Skeletal muscle cell (primary cell): ENCODE measurements around the gene TNFSF8.

Source experiments
- DNase-seq: peaks from one replicate; pipeline ENCODE4 v3.0.0-alpha.2; 2010; ENCODE audit warnings: low read depth
- H3K4me3 ChIP-seq: 2 replicates; pipeline ENCODE4 v1.5.1; 2011; ENCODE audit warnings: low read depth, mild to moderate bottlenecking, control low read depth, low read length, moderate library complexity

TNFSF8 gene

GRCh38 chr9:114888607-114889006 lies 41.8 kb downstream of the TNFSF8 start:
- DNase-seq: no peak
- H3K4me3 ChIP-seq: no peak overlapping the region

DNA sequence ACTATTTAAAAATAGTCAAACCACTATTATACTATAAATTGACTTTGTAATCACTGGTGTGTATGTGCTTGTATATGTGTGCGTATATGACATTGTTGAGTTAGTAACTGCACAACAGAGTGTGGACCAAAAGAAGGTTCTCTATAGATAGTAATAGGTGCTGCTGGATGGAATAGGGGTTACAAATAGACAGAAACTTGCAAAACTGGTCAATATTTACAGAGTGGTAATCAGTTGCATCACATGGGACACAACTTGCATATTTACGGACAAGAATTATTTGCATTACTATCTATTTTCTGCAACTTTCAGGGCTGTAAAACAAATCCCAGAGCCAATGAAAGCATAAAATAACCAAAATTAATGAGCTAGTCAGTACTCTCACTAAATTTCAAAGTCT lies 42.4 kb downstream of the TNFSF8 start:
- DNase-seq: no peak
- no peak overlapping the region for H3K4me3 ChIP-seq

DNA sequence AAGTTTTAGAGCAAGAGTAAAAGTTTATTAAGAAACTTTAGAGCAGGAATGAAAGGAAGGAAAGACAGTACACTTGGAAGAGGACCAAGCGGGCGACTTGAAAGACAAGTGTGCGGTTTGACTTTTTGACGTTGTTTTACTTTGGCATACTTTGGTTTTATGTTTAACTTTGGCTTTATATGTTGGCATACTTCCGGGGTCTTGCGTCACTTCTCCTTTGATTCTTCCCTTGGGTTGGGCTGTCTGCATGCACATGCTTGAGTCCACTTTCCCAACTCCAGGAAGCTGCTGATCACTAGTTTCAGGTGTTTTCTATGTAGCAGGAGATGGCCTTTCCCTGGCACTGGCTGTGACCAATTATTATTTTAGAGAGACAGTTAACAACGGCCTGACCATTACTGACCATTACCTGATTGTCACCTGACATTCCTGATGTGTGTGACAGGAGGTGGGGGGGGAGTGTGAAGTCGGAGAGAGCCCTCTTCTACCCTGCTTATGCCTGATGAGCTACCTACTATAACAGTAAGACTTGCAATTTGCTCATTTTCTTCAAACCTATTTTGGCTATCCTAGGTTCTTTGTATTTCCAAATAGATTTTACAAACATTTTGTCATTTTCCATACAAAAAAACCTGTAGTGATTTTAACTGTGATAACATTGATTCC lies 45.5 kb downstream of the TNFSF8 start:
- no peak overlapping the region for H3K4me3 ChIP-seq
- no peak for DNase-seq

DNA sequence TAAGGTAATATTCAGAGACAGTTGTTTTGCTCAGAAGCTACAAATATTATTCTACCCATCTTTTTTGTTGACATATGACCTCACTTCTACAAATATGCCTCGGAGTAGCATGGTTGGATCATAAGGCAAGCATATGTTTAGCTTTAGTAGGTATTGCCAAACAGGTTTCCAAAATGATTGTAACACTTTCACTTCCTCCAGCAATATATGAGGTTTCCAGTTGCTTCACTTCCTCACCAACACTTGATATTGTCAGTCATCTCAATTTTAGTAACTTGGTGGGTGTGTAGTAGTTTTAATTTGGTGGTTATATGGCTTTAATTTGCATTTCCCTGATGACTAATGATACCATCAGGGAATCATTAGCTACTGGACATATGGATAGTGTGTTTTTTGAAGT lies 46.7 kb downstream of the TNFSF8 start:
- DNase-seq: no peak
- H3K4me3 ChIP-seq: no peak overlapping the region

DNA sequence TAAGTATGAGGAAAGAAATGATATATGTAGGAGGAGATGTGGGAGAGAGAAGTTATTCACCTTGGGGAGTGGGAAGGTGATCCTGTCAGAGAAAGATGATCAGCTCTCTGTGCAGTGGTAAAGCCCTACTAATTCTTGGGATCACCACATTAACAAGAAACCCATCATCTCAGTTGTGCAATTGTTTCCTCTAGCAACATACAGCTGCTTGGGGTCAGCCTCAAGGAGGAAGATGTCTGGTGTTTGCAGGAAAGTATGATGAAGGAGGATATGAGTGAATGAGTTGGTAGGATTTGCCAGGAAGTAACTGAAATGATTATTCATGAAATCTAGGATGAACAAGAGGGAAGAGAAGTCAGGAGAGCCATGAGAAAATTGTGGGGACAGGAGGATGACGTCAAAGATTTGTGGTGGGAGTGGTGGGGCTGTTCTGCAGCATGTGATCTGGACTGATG lies 50.1 kb downstream of the TNFSF8 start:
- no peak for DNase-seq
- H3K4me3 ChIP-seq: no peak overlapping the region

DNA sequence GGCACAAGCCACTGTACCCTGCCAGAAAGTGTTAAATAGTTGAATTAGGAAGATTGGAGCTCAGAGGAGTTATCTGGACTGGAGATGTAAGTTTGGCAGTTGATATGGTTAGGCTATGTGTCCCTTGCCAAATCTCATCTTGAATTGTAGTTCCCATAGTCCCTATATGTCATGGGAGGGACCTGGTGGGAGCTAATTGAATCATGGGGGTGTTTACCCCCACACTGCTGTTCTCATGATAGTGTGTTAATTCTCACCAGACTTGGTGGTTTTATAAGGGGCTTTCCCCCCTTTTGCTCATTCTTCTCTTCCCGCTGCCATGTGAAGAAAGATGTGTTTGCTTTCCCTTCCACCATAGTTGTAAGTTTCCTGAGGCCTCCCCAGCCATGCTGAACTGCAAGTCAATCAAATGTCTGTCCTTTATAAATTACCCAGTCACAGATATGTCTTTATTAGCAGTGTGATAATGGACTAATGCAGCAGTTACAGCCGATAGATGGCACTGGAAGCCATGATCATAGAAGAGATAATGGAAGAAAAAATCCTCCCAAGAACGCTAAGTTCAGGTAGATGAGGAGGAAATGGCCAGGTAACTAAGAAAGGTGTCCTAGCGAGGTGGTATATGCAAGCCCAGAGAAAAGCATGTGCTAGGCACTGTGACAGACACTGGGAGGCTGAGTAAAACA lies 51.4 kb downstream of the TNFSF8 start:
- no peak for DNase-seq
- H3K4me3 ChIP-seq: no peak overlapping the region

- H3K4me3 ChIP-seq: no peak overlapping the region
Observed at GRCh38 chr9:114869845-114870244, 60.5 kb downstream of the TNFSF8 start.

DNA sequence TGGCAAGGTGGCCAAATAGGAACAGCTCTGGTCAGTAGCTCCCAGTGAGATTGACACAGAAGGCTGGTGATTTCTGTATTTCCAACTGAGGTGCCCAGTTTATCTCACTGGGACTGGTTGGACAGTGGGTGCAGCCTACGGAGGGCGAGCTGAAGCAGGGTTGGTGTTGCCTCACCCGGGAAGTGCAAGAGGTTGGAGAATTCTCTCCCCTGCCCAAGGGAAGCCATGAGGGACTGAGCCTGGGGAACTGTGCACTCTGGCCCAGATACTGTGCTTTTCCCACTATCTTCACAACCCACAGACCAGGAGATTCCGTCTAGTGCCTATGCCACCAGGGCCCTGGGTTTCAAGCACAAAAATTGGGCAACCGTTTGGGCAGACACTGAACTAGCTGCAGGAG lies 61.0 kb downstream of the TNFSF8 start:
- no peak for DNase-seq
- H3K4me3 ChIP-seq: no peak overlapping the region

More at GRCh38 chr9:114869845-114870244, 60.5 kb downstream of the TNFSF8 start:
- no peak for DNase-seq

DNA sequence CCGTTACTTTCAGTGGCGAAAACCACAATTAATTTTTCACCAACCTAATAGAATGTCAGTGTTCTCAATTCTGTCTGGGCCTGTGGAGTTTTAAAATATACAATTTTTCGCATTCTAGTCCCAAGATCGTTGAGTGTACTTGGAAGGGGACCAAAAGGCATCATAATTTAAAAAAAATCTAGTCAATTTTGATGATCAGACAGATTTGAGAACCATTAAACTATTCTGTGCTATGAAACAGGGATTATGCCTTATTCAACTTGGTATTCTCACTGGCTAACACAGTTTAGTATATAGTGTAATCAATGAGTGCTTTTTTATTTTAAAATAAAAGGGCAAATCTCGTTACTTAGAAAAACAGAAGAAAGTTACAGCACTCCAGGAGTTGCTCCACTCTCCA lies 63.1 kb downstream of the TNFSF8 start:
- no peak overlapping the region for H3K4me3 ChIP-seq
- no peak for DNase-seq

- no peak for DNase-seq
- H3K4me3 ChIP-seq: no peak overlapping the region
Observed at GRCh38 chr9:114864471-114864870, 65.9 kb downstream of the TNFSF8 start.

GRCh38 chr9:114861922-114862605 lies 68.3 kb downstream of the TNFSF8 start:
- no peak overlapping the region for H3K4me3 ChIP-seq
- DNase-seq: no peak

DNA sequence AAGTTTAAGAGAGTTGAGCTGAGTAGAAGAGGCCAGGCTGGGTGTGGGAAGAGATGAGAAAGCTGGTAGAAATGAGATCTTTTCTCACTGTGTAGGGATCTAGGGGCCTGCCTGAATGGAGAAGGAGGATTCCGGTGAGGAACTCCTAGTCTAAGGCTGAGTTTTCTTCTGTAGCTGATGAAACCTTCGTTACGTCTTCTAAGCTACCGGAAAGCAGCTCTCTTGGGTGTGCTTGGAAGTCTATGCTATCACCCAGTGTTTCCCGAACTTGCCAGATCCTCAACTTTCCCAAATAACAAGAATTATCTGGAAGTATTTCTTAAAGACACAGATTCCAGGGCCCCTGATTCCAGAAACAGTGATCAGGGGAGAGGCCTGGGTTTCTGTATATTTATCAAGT lies 69.1 kb downstream of the TNFSF8 start:
- H3K4me3 ChIP-seq: no peak overlapping the region
- no peak for DNase-seq

GRCh38 chr9:114860187-114860586 lies 70.2 kb downstream of the TNFSF8 start:
- DNase-seq: no peak
- H3K4me3 ChIP-seq: no peak overlapping the region

DNA sequence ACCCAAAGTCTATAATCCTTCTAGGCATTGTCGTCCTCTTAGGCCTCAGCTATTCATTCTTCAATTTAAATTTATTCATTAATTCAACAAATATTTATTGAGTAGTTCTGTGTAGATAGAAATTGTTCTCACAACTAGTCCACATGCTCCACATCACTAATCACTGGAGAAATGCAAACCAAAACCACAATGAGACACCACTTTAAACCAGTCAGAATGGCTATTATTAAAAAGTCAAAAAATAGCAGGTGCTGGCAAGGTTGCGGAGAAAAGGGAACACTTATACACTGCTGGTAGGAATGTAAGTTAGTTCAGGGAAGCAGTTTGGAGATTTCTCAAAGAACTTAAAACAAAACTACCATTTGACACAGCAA lies 73.5 kb downstream of the TNFSF8 start:
- no peak overlapping the region for H3K4me3 ChIP-seq
- DNase-seq: no peak

GRCh38 chr9:114856215-114856941 lies 74.0 kb downstream of the TNFSF8 start:
- peak; percentile 71 for DNase-seq
- H3K4me3 ChIP-seq: no peak overlapping the region

DNA sequence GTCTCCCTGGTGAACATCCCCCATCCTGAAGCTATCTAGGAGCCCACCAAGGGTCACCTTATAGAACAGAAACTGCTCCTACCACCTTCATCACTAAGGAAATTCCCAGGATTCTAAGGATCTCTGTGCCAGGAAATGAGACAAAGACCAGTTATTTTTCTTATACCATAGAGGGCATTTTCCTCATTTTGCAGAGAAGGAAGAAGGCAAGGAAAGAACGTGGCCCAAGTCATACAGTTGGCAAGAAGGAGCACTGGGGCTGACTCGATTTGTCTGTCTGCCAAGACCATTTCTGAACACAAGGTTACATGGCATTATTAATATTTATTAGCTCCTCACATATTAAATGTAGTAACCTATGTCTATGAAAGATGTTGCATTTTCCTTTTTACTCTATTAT lies 74.9 kb downstream of the TNFSF8 start:
- H3K4me3 ChIP-seq: no peak overlapping the region
- no peak for DNase-seq

DNA sequence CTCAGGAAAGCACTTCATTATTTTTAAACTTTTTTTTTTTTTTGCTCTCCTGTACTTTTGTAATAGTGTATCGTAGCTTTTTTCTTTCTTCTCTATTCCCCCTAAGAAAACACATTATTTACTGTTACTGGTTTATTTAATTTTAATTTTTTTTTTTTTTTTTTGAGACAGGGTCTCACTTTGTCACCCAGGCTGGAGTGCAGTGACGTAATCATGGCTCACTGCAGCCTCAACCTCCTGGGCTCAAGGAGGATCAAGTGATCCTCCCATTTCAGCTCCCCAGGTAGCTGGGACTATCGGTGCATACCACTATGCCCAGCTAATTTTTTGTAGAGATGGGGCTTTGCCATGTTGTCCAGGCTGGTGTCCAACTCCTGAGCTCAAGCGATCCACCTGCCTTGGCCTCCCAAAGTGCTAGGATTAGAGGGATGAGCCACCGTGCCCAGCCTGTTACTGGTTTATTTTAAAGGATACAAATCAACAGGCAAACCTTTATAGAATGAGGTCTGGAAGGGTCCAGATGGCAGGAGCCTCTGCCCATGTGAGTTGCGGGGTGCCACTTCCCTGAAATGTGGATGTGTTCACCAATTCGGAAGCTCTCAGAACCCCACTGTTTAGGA lies 75.5 kb downstream of the TNFSF8 start:
- no peak overlapping the region for H3K4me3 ChIP-seq
- DNase-seq: no peak

- no peak overlapping the region for H3K4me3 ChIP-seq
- no peak for DNase-seq
Observed at GRCh38 chr9:114853071-114853855, 77.1 kb downstream of the TNFSF8 start.

DNA sequence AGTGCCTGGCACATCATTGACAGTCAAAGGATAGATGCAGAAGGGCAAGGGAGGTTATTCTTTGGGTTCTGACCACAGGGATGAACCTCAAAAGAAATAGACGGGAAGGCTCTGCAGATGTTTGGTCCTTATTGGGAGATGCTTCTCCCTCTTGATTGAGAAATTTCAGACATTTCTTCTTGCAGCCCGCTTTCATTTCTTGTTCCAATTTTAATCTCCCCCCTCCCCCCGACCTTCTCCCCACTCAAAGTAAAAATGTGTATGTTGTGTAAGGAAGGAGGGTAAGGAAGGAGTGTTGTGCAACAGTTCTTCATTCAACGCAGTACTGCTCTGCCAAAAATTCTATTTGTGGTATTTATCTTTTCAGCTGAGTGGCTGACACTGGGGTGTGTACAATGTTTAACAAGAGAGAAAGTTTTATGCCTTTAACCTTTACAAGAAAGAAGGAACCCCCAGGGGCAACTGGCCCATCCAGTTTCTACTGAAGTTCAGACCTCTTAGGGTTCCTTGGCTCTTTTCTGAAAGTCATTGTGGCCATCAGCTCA lies 78.3 kb downstream of the TNFSF8 start:
- H3K4me3 ChIP-seq: no peak overlapping the region
- DNase-seq: peak; percentile 82
